Thoracic aorta (tissue), 2 donors: ENCODE results near the gene TMC3. TPM values are rescaled to one million over a fixed set of nuclear protein-coding genes. Genes with fewer than 3 reads are reported as not detected.

Experiments used
- ATAC-seq: fragments of 150-250 bp; one replicate; pipeline ENCODE4 v1.8.0; 2017; ENCODE audit warnings: low read depth; ENCODE audit not compliant: insufficient number of reproducible peaks, low FRiP score
- DNase-seq: peaks from one replicate; pipeline ENCODE4 v3.0.0-alpha.2; 2020; ENCODE audit warnings: low spot score
- H3K27ac ChIP-seq, 2 donors: fragments of 200-600 bp; sonication (generic); 1 replicate in 1 of 2; 2 replicates in 1 of 2; pipeline ENCODE4 v1.5.1; 2016; ENCODE audit warnings: mild to moderate bottlenecking in 2 of 2, moderate library complexity in 2 of 2
- H3K27me3 ChIP-seq: fragments of 200-600 bp; sonication (generic); replicated peaks from 2 replicates; pipeline ENCODE4 v1.6.0; 2016; ENCODE audit warnings: mild to moderate bottlenecking; ENCODE audit not compliant: insufficient read depth
- H3K36me3 ChIP-seq: fragments of 200-600 bp; sonication (generic); one replicate; pipeline ENCODE4 v1.5.1; 2016
- H3K4me1 ChIP-seq, 2 donors: fragments of 200-600 bp; sonication (generic); 1 replicate in 1 of 2; 2 replicates in 1 of 2; pipeline versions ENCODE4 v1.5.1 to v1.6.0; 2016; ENCODE audit warnings: low read depth in 2 of 2, mild to moderate bottlenecking in 1 of 2; ENCODE audit not compliant: control insufficient read depth in 1 of 2
- H3K4me3 ChIP-seq: fragments of 200-600 bp; sonication (generic); 2 replicates; pipeline ENCODE4 v1.5.1; 2016; ENCODE audit warnings: mild to moderate bottlenecking
- H3K9me3 ChIP-seq: fragments of 200-600 bp; sonication (generic); 2 replicates; pipeline ENCODE4 v1.5.1; 2016
- total RNA-seq, 2 donors: library from RNA; depleted of rRNA; stranded (reverse); fragments of >200 nt; gene quantifications; one replicate each; pipeline versions ENCODE4 v1.1.0 to v1.2.3, GENCODE V29; 2016
- TF ChIP-seq, protein P1 (sequence below): fragments of 200-600 bp; sonication (generic); IDR thresholded peaks from one replicate; pipeline ENCODE4 v1.5.1; 2019; ENCODE audit warnings: antibody characterized with exemption

The TMC3 gene
- total RNA-seq, 2 donors from 2014 or later: 0.54 TPM; not detected in 1

DNA sequence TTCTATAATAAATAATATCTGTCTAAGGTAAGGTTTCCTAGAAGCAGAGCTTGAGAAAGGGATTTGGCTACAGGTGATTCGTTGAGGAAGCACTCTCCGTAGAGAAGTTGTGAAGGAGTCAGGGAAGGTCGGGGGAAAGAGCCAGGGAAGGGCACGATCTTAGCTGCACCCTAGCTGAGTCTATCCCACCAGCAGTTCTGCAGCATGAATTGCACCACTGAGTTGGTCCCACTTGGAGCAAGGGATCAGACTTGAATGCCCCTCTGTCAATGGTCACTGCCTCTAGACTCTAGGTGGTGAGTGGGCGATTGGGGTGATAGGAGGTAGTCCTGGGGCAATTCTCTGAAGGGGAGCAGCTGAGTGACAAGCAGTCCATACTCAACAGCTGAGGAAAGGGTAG lies 13.5 kb downstream of the TMC3 start:
- DNase-seq (no peak), ATAC-seq (no peak)
- TF ChIP-seq, protein P1, sequence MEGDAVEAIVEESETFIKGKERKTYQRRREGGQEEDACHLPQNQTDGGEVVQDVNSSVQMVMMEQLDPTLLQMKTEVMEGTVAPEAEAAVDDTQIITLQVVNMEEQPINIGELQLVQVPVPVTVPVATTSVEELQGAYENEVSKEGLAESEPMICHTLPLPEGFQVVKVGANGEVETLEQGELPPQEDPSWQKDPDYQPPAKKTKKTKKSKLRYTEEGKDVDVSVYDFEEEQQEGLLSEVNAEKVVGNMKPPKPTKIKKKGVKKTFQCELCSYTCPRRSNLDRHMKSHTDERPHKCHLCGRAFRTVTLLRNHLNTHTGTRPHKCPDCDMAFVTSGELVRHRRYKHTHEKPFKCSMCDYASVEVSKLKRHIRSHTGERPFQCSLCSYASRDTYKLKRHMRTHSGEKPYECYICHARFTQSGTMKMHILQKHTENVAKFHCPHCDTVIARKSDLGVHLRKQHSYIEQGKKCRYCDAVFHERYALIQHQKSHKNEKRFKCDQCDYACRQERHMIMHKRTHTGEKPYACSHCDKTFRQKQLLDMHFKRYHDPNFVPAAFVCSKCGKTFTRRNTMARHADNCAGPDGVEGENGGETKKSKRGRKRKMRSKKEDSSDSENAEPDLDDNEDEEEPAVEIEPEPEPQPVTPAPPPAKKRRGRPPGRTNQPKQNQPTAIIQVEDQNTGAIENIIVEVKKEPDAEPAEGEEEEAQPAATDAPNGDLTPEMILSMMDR: no peak
- no peak overlapping the region for H3K27ac ChIP-seq
- no peak overlapping the region for H3K4me3 ChIP-seq
- peaks cover 0 to 7% of the 10 kb centered on the region in 2 donors for H3K4me1 ChIP-seq
- H3K27me3 ChIP-seq: no peaks in the 10 kb centered on the region
- no peaks in the 10 kb centered on the region for H3K9me3 ChIP-seq
- H3K36me3 ChIP-seq: no peaks in the 10 kb centered on the region

- ATAC-seq (no peak), DNase-seq (no peak)
- no peaks in the 10 kb centered on the region for H3K9me3 ChIP-seq
- TF ChIP-seq, protein P1: no peak
- H3K27me3 ChIP-seq: no peaks in the 10 kb centered on the region
- no peak overlapping the region for H3K27ac ChIP-seq
- H3K4me1 ChIP-seq: peaks cover 0 to under 1% of the 10 kb centered on the region in 2 donors
- no peaks in the 10 kb centered on the region for H3K36me3 ChIP-seq
- no peak overlapping the region for H3K4me3 ChIP-seq
These were observed 15.8 kb downstream of the TMC3 start for GRCh38 chr15:81358248-81358647.

GRCh38 chr15:81357180-81357686 lies 16.8 kb downstream of the TMC3 start:
- no peak for DNase-seq
- H3K27me3 ChIP-seq: no peaks in the 10 kb centered on the region
- no peak overlapping the region for H3K4me3 ChIP-seq
- no peak overlapping the region for H3K27ac ChIP-seq
- H3K9me3 ChIP-seq: no peaks in the 10 kb centered on the region
- ATAC-seq: no peak
- no peaks in the 10 kb centered on the region for H3K36me3 ChIP-seq
- H3K4me1 ChIP-seq: no peaks in the 10 kb centered on the region
- TF ChIP-seq, protein P1: no peak

GRCh38 chr15:81356252-81356651 lies 17.8 kb downstream of the TMC3 start:
- no peak for ATAC-seq
- H3K4me1 ChIP-seq: no peaks in the 10 kb centered on the region
- DNase-seq: no peak

DNA sequence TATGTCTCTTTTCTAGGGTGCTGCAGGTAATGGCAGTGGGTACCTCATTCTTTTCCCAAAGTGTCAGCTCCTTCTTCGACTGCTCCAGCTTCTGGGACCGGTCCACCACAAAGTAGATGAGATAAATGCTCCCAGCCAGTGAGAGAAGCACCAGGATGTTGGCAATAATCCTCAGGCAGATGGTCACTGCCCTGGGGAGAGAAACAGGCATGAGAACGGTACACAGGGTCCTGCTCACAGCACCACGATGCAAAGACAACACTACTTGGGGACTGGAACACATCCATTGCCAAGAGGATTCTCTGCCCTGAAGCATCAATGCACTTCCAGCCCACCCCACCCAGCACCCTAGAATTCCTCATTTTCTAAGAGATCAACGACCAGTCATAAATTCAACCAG lies 22.4 kb downstream of the TMC3 start:
- H3K27me3 ChIP-seq: no peaks in the 10 kb centered on the region
- ATAC-seq (no peak), DNase-seq (no peak)
- no peak overlapping the region for H3K27ac ChIP-seq
- H3K9me3 ChIP-seq: no peaks in the 10 kb centered on the region
- no peaks in the 10 kb centered on the region for H3K36me3 ChIP-seq
- no peak overlapping the region for H3K4me3 ChIP-seq
- no peaks in the 10 kb centered on the region for H3K4me1 ChIP-seq
- TF ChIP-seq, protein P1: no peak

More at GRCh38 chr15:81356252-81356651, 17.8 kb downstream of the TMC3 start:
- Histone ChIP-seq H3K27me3 (no peaks in the 10 kb centered on the region), H3K4me3 (no peak overlapping the region), H3K36me3 (no peaks in the 10 kb centered on the region), H3K27ac (no peak overlapping the region), H3K9me3 (no peaks in the 10 kb centered on the region)
- TF ChIP-seq, protein P1: no peak
